T-helper 1 cell (primary cell): ENCODE measurements around the gene FANCE.

Experiments used
- DNase-seq, 5 donors: peaks; one replicate each; pipeline ENCODE4 v3.0.0-alpha.2; 2012 to 2020

FANCE gene

GRCh38 chr6:35468980-35469750 is 17.0 kb downstream of the FANCE start:
- no peak for DNase-seq

- DNase-seq, result no peak
Observed at GRCh38 chr6:35469751-35470662, 17.9 kb downstream of the FANCE start.

GRCh38 chr6:35470663-35471120 is 18.6 kb downstream of the FANCE start:
- DNase-seq, result no peak

- no peak for DNase-seq
Observed at GRCh38 chr6:35471836-35472345, 19.8 kb downstream of the FANCE start.

GRCh38 chr6:35473075-35473849 is 21.1 kb downstream of the FANCE start:
- DNase-seq, result no peak

- no peak for DNase-seq
Observed at GRCh38 chr6:35473850-35474130, 21.7 kb downstream of the FANCE start.

GRCh38 chr6:35474131-35474941 is 22.2 kb downstream of the FANCE start:
- no peak for DNase-seq

- DNase-seq, result no peak
Observed at GRCh38 chr6:35474942-35475570, 22.9 kb downstream of the FANCE start.

GRCh38 chr6:35475573-35475972 is 23.4 kb downstream of the FANCE start:
- no peak for DNase-seq

- DNase-seq, result no peak
Observed at GRCh38 chr6:35476004-35476403, 23.9 kb downstream of the FANCE start.

- DNase-seq, result no peak
Observed at GRCh38 chr6:35477028-35477427, 24.9 kb downstream of the FANCE start.

GRCh38 chr6:35477551-35478179 is 25.5 kb downstream of the FANCE start:
- DNase-seq, result no peak

GRCh38 chr6:35478259-35478658 is 26.1 kb downstream of the FANCE start:
- no peak for DNase-seq

GRCh38 chr6:35480176-35480575 is 28.0 kb downstream of the FANCE start:
- DNase-seq, result no peak

GRCh38 chr6:35481226-35481625 is 29.1 kb downstream of the FANCE start:
- DNase-seq, result no peak

- no peak for DNase-seq
Observed at GRCh38 chr6:35483062-35483461, 30.9 kb downstream of the FANCE start.

- no peak for DNase-seq
Observed at GRCh38 chr6:35483490-35483889, 31.4 kb downstream of the FANCE start.

- no peak for DNase-seq
Observed at GRCh38 chr6:35483893-35484645, 31.9 kb downstream of the FANCE start.

- no peak for DNase-seq
Observed at GRCh38 chr6:35484921-35485392, 32.8 kb downstream of the FANCE start.

- DNase-seq, result no peak
Observed at GRCh38 chr6:35485402-35485877, 33.3 kb downstream of the FANCE start.
